K562 (cell line): Measurements from ENCODE around the gene KCNH3. TPM values are rescaled to one million over a fixed set of nuclear protein-coding genes. Genes with fewer than 3 reads are reported as not detected.
A peak's percentile ranks its signal among the peaks of the same experiment; 100 is the strongest.

Experiments used
- ATAC-seq: fragments of 200-7000 bp; cut with Tn5 transposase; 3 replicates; pipeline ENCODE4 v1.9.1; 2020; ENCODE audit warnings: moderate library complexity
- BruUV-seq: library from RNA; stranded (reverse); fragments of 400-500 nt; replicated peaks from 2 replicates; lab custom pipeline; 2021; lab: Mats Ljungman, UMichigan
- CTCF ChIA-PET: fragments of 300-600 bp; formaldehyde crosslinking; extraction: SDS; loops from one replicate; lab custom pipeline; 2021; ENCODE audit warnings: low intra/inter-chr PET ratio; lab: Yijun Ruan, JAX
- POLR2A ChIA-PET: fragments of 300-600, 350-650 bp; sonication (Branson Sonifier 250); formaldehyde crosslinking; extraction: SDS; loops from one replicate; lab custom pipeline; 2021; ENCODE audit warnings: antibody characterized with exemption, inconsistent platforms; lab: Yijun Ruan, JAX
- DNase-seq, 4 experiments: peaks; one replicate each; pipeline versions ENCODE4 v3.0.0 to v3.0.0-alpha.2; 2011 to 2018; ENCODE audit warnings: low spot score in 3 of 4, mixed read lengths in 3 of 4; ENCODE audit errors: extremely low read depth in 1 of 4
- FAIRE-seq: peaks from 2 replicates; lab custom pipeline; 2011; peaks lifted over from hg19 to GRCh38; lab: Jason Lieb, UNC
- H2AFZ ChIP-seq: 2 replicates; pipeline ENCODE4 v1.6.0; 2011; ENCODE audit warnings: low read depth, low read length, control low read depth, inconsistent platforms
- H3K27ac ChIP-seq: fragments of 200-600 bp; 3 replicates; pipeline ENCODE4 v1.8.0; 2011; ENCODE audit warnings: low read depth, mild to moderate bottlenecking, control low read depth, inconsistent platforms, low read length, moderate library complexity, mixed read lengths; ENCODE audit errors: extremely low read depth
- H3K27me3 ChIP-seq, 2 experiments: fragments of 300-600 bp in 1 of 2; 2 replicates in 1 of 2; 3 replicates in 1 of 2; pipeline versions ENCODE4 v1.6.0 to v1.8.0; 2011; ENCODE audit warnings: inconsistent platforms in 2 of 2, low read length in 2 of 2, mild to moderate bottlenecking in 1 of 2, mixed read lengths in 1 of 2, moderate library complexity in 1 of 2; ENCODE audit not compliant: control insufficient read depth in 2 of 2, insufficient read depth in 2 of 2
- H3K36me3 ChIP-seq: fragments of 300-600 bp; 3 replicates; pipeline ENCODE4 v1.8.0; 2011; ENCODE audit warnings: mild to moderate bottlenecking, low read length, inconsistent platforms; ENCODE audit not compliant: control insufficient read depth, insufficient read depth
- H3K4me1 ChIP-seq, 2 experiments: fragments of 200-600 bp in 1 of 2; replicated peaks in 1 of 2; 2 replicates in 1 of 2; 3 replicates in 1 of 2; pipeline versions ENCODE4 v1.5.1 to v1.8.0; 2011; ENCODE audit warnings: inconsistent platforms in 2 of 2, low read length in 2 of 2, mild to moderate bottlenecking in 1 of 2, mixed read lengths in 1 of 2, moderate library complexity in 1 of 2; ENCODE audit not compliant: control insufficient read depth in 2 of 2, insufficient read depth in 2 of 2
- H3K4me2 ChIP-seq: 2 replicates; pipeline ENCODE4 v1.6.1; 2011; ENCODE audit warnings: low read length, control low read depth, inconsistent platforms, mixed read lengths; ENCODE audit not compliant: insufficient read depth
- H3K4me3 ChIP-seq: fragments of 200-600 bp; sonication (generic), shearing (Covaris generic); 2 replicates; pipeline ENCODE4 v1.5.1; 2016; ENCODE audit warnings: control low read depth, inconsistent platforms
- H3K79me2 ChIP-seq: fragments of 200-600 bp; 3 replicates; pipeline ENCODE4 v1.8.0; 2011; ENCODE audit warnings: low read length, inconsistent platforms; ENCODE audit not compliant: control insufficient read depth, insufficient read depth
- H3K9ac ChIP-seq, 2 experiments: 2 replicates each; pipeline versions ENCODE4 v1.6.0 to v1.6.1; 2011; ENCODE audit warnings: low read depth in 2 of 2, low read length in 2 of 2, control low read depth in 1 of 2, inconsistent platforms in 1 of 2, mild to moderate bottlenecking in 1 of 2, mixed read lengths in 1 of 2; ENCODE audit not compliant: insufficient read depth in 1 of 2
- H3K9me1 ChIP-seq: one replicate; pipeline ENCODE4 v1.6.0; 2011; ENCODE audit warnings: inconsistent platforms, mild to moderate bottlenecking, low read length, moderate library complexity; ENCODE audit not compliant: control insufficient read depth, insufficient read depth
- H3K9me3 ChIP-seq: replicated peaks from 2 replicates; pipeline ENCODE4 v1.5.1; 2011; ENCODE audit warnings: low read depth, low read length, inconsistent platforms; ENCODE audit not compliant: control insufficient read depth, insufficient read depth
- H4K20me1 ChIP-seq: replicated peaks from 2 replicates; pipeline ENCODE4 v1.6.1; 2011; ENCODE audit warnings: low read length, inconsistent platforms, mixed read lengths; ENCODE audit not compliant: control insufficient read depth, insufficient read depth
- BMI1 ChIP-seq: fragments of 150-350 bp; IDR thresholded peaks from 2 replicates; pipeline ENCODE4 v1.6.1; 2014; ENCODE audit warnings: low read length
- CHD4 ChIP-seq: fragments of 200-600 bp; sonication (generic); IDR thresholded peaks from 3 replicates; pipeline ENCODE4 v1.6.1; 2012; ENCODE audit warnings: low read depth, mild to moderate bottlenecking, mixed read lengths, low read length, inconsistent platforms; ENCODE audit not compliant: insufficient read depth, insufficient replicate concordance, poor library complexity, severe bottlenecking
- DIDO1 ChIP-seq: fragments of 450-650 bp; IDR thresholded peaks from 2 replicates; pipeline ENCODE4 v1.6.1; 2016; ENCODE audit warnings: low read depth, missing biosample characterization, missing genetic modification characterization
- DNMT1 ChIP-seq: fragments of 450-650 bp; IDR thresholded peaks from 2 replicates; pipeline ENCODE4 v1.6.1; 2016; ENCODE audit warnings: antibody characterized with exemption, mild to moderate bottlenecking
- HDAC6 ChIP-seq: IDR thresholded peaks from 2 replicates; pipeline ENCODE4 v1.6.1; 2012; ENCODE audit warnings: low read depth, mild to moderate bottlenecking, control low read depth, inconsistent platforms, low read length, moderate library complexity
- MXI1 ChIP-seq: IDR thresholded peaks from 2 replicates; pipeline ENCODE4 v1.6.1; 2011; ENCODE audit warnings: low read depth, mild to moderate bottlenecking, improper control_type of control experiment, low read length
- RBFOX2 ChIP-seq: fragments of 200-400 bp; formaldehyde crosslinking; IDR thresholded peaks from 2 replicates; pipeline ENCODE4 v1.6.1; 2017; ENCODE audit warnings: low read depth, mild to moderate bottlenecking, low read length, moderate library complexity
- SMAD3 ChIP-seq: fragments of 450-650 bp; formaldehyde crosslinking; conservative IDR thresholded peaks from 2 replicates; pipeline ENCODE4 v1.4.0; 2020; ENCODE audit warnings: mild to moderate bottlenecking
- SNAPC5 ChIP-seq: fragments of 250-450 bp; sonication (Bioruptor Pico); IDR thresholded peaks from 2 replicates; pipeline ENCODE4 v1.8.0; 2021; ENCODE audit warnings: moderate library complexity, mild to moderate bottlenecking, inconsistent platforms
- SOX6 ChIP-seq: fragments of 450-650 bp; IDR thresholded peaks from 2 replicates; pipeline ENCODE4 v1.6.1; 2014; ENCODE audit warnings: mild to moderate bottlenecking
- XRCC5 ChIP-seq: fragments of 200-400 bp; formaldehyde crosslinking; IDR thresholded peaks from 2 replicates; pipeline ENCODE4 v1.6.1; 2017; ENCODE audit warnings: low read depth, mild to moderate bottlenecking, low read length
- ZEB2 ChIP-seq: fragments of 450-650 bp; IDR thresholded peaks from 2 replicates; pipeline ENCODE4 v1.6.1; 2016
- ZKSCAN1 ChIP-seq: fragments of 150-350 bp; IDR thresholded peaks from 2 replicates; pipeline ENCODE4 v1.6.1; 2016; ENCODE audit warnings: low read depth, low read length
- ZNF57 ChIP-seq: fragments of 450-650 bp; formaldehyde crosslinking; IDR thresholded peaks from 2 replicates; pipeline ENCODE4 v1.4.0; 2020; ENCODE audit warnings: mild to moderate bottlenecking, moderate library complexity
- ZNF609 ChIP-seq: sonication (generic); formaldehyde crosslinking; IDR thresholded peaks from 2 replicates; pipeline ENCODE4 v1.8.1; 2023; ENCODE audit warnings: missing genetic modification reagents, mild to moderate bottlenecking, borderline replicate concordance
- ZNF785 ChIP-seq: fragments of 250-450 bp; sonication (Bioruptor Pico); IDR thresholded peaks from 2 replicates; pipeline ENCODE4 v1.4.0; 2020; ENCODE audit warnings: mild to moderate bottlenecking
- WGBS: fragments of 100-300 bp; shearing (Covaris generic); methylation state at CpG from one replicate; pipeline ENCODE4 v1.1.6; 2016; ENCODE audit warnings: low coverage, mixed read lengths; ENCODE audit not compliant: insufficient coverage; ENCODE audit errors: missing lambda C conversion rate; 5-methylcytosine and 5-hydroxymethylcytosine counted together
- in situ Hi-C: fragments of 300-500 bp; cut with MboI; formaldehyde crosslinking; loops from 4 replicates; pipeline ENCODE4 v1.15.0; 2018; ENCODE audit warnings: inconsistent platforms, mixed read lengths
- intact Hi-C: fragments of 100-400 bp; cut with micrococcal nuclease; formaldehyde crosslinking; loops from 2 replicates; pipeline ENCODE4 v1.14.2; 2022
- polyA plus RNA-seq, 8 experiments: library from polyadenylated mRNA; depleted of rRNA in 4 of 8; stranded (reverse) in 5 of 8; unstranded in 3 of 8; fragments of >200 nt; fragmentation: Nextera tagmentation in 2 of 8; fragmentation: Illumina TruSeq in 1 of 8; extraction: Ambion mirVana in 2 of 8; extraction: Trizol in 1 of 8; gene quantifications; 2 replicates each; pipeline versions ENCODE4 v1.2.1 to v1.2.3, GENCODE V29; 2011 to 2014; ENCODE audit warnings: inconsistent platforms in 1 of 8, missing spikeins in 1 of 8
- total RNA-seq, 7 experiments: library from RNA; depleted of rRNA in 6 of 7; stranded (reverse); fragments of >200 nt in 6 of 7; fragmentation: Illumina TruSeq in 2 of 7; extraction: Trizol in 2 of 7; gene quantifications; 2 replicates each; pipeline versions ENCODE4 v1.2.1 to v1.2.3, GENCODE V29; 2011 to 2021; ENCODE audit warnings: low replicate concordance in 1 of 7

Gene KCNH3
- total and polyA plus RNA-seq, 9 of the 15 experiments (the other 6 are each of a cell fraction or from before 2014, with no cell fraction given) = 0.01 to 0.09 TPM; not detected in 7

GRCh38 chr12:49587174-49587908 lies 48.5 kb downstream of the KCNH3 start:
- intact Hi-C loops = no loop called here
- no peak overlapping the region for H3K4me3 ChIP-seq
- CTCF ChIA-PET = no interaction called here
- ATAC-seq (peak; percentile 49), DNase-seq (peak in 1 of 4 experiments; percentile 22), FAIRE-seq (no peak)
- 78% methylated on average over 11 of the region's 11 CpGs for WGBS
- H3K36me3 ChIP-seq = peaks cover 36% of the 10 kb centered on the region; the same call in 2 of the 3 replicates
- peaks cover 0 to 8% of the 10 kb centered on the region in 2 experiments; a peak in 1 of 5 replicates for H3K4me1 ChIP-seq
- POLR2A ChIA-PET = interaction anchor here (0.5 to 0.8 kb wide), 2 partner anchors 13 to 43 kb away, joined by 3 read pairs; no protein-coding TSS in a partner anchor
- H3K9me1 ChIP-seq = peaks cover 2% of the 10 kb centered on the region
- in situ Hi-C loops = no loop called here
- H3K27me3 ChIP-seq = no peaks in the 10 kb centered on the region
- no TSS peak for BruUV-seq
- H3K4me2 ChIP-seq = no peak overlapping the region
- H3K9me3 ChIP-seq = no peaks in the 10 kb centered on the region
- no peaks in the 10 kb centered on the region for H4K20me1 ChIP-seq
- no peaks in the 10 kb centered on the region for H3K79me2 ChIP-seq
- no peak overlapping the region for H3K27ac ChIP-seq
- H2AFZ ChIP-seq = no peak overlapping the region
- H3K9ac ChIP-seq = no peak overlapping the region
- TF ChIP-seq DIDO1 (tag) (no peak), ZNF609 (no peak), BMI1 (no peak), SOX6 (no peak), ZKSCAN1 (no peak), SNAPC5 (CRISPR knock-in tag) (no peak), DNMT1 (no peak), HDAC6 (no peak), CHD4 (no peak), ZEB2 (no peak), RBFOX2 (no peak), ZNF785 (CRISPR knock-in tag) (no peak), MXI1 (no peak), SMAD3 (CRISPR knock-in tag) (no peak), XRCC5 (no peak), ZNF57 (CRISPR knock-in tag) (no peak)
